HCT116 (cell line): ENCODE results near the gene ATRN.

ENCODE experiments used
- CTCF ChIP-seq, 3 experiments: fragments of 200-600 bp in 1 of 3; sonication (generic) in 1 of 3; IDR thresholded peaks in 2 of 3; conservative IDR thresholded peaks in 1 of 3; 2 replicates each; pipeline ENCODE4 v1.5.1; 2012 to 2017; ENCODE audit warnings: low read depth in 2 of 3, low read length in 2 of 3, antibody characterized with exemption in 1 of 3, borderline replicate concordance in 1 of 3, control low read depth in 1 of 3, mild to moderate bottlenecking in 1 of 3, mixed read lengths in 1 of 3, mixed run types in 1 of 3, moderate library complexity in 1 of 3; ENCODE audit not compliant: insufficient read depth in 1 of 3
- POLR2A ChIP-seq: IDR thresholded peaks from 2 replicates; pipeline ENCODE4 v1.7.0; 2011; ENCODE audit warnings: borderline replicate concordance; ENCODE audit not compliant: insufficient read depth, insufficient read length; ENCODE audit errors: extremely low read depth
- TCF7L2 ChIP-seq: IDR thresholded peaks from 2 replicates; pipeline ENCODE4 v1.7.0; 2011; ENCODE audit warnings: borderline replicate concordance, inconsistent platforms; ENCODE audit not compliant: insufficient read depth, insufficient read length; ENCODE audit errors: extremely low read depth

- TF ChIP-seq POLR2A (no peak), CTCF (IDR thresholded peaks at IDR 0.05 in 2 of 3, conservative IDR thresholded peaks at IDR 0.05 in 1 of 3; ENCODE audit: borderline replicate concordance in 1 of 3, insufficient read depth in 1 of 3, low read depth in 2 of 3, low read length in 2 of 3) (no peak), TCF7L2 (no peak)
These were observed 82.8 kb downstream of the ATRN start for GRCh38 chr20:3553663-3554062.
